Fibroblast of peridontal ligament (primary cell): ENCODE results near the gene ANO4.
A peak's percentile ranks its signal among the peaks of the same experiment; 100 is the strongest.
"Not testable (repeated sequence)": the region's sequence is repeated elsewhere in the genome, so short reads cannot be mapped to it uniquely, and the experiment has no call there.

ENCODE experiments used
- DNase-seq: peaks from one replicate; pipeline ENCODE4 v3.0.0-alpha.2; 2010; ENCODE audit errors: extremely low read depth

ANO4 gene

GRCh38 chr12:100989509-100989908, 194.9 kb downstream of the ANO4 start:
- not testable (repeated sequence) for DNase-seq

GRCh38 chr12:100991102-100991501, 196.5 kb downstream of the ANO4 start:
- no peak for DNase-seq

GRCh38 chr12:100992194-100992593, 197.6 kb downstream of the ANO4 start:
- no peak for DNase-seq

GRCh38 chr12:100993916-100994450, 199.4 kb downstream of the ANO4 start:
- DNase-seq, result no peak

GRCh38 chr12:100995201-100995600, 200.6 kb downstream of the ANO4 start:
- peak; percentile 8 for DNase-seq

- no peak for DNase-seq
Observed at GRCh38 chr12:100995771-100996170, 201.2 kb downstream of the ANO4 start.

- no peak for DNase-seq
Observed at GRCh38 chr12:101001669-101002068, 207.1 kb downstream of the ANO4 start.

GRCh38 chr12:101002696-101003419, 208.3 kb downstream of the ANO4 start:
- no peak for DNase-seq

GRCh38 chr12:101004898-101005297, 210.3 kb downstream of the ANO4 start:
- no peak for DNase-seq

- no peak for DNase-seq
Observed at GRCh38 chr12:101009274-101009673, 214.7 kb downstream of the ANO4 start.

- no peak for DNase-seq
Observed at GRCh38 chr12:101010896-101011295, 216.3 kb downstream of the ANO4 start.

GRCh38 chr12:101013993-101014392, 219.4 kb downstream of the ANO4 start:
- no peak for DNase-seq

- no peak for DNase-seq
Observed at GRCh38 chr12:101015044-101015443, 220.5 kb downstream of the ANO4 start.

GRCh38 chr12:101018540-101018939, 224.0 kb downstream of the ANO4 start:
- peak; percentile 29 for DNase-seq

- DNase-seq, result no peak
Observed at GRCh38 chr12:101019201-101019600, 224.6 kb downstream of the ANO4 start.

GRCh38 chr12:101019667-101020066, 225.1 kb downstream of the ANO4 start:
- DNase-seq, result no peak

GRCh38 chr12:101021442-101021841, 226.9 kb downstream of the ANO4 start:
- DNase-seq, result no peak

GRCh38 chr12:101021911-101022388, 227.4 kb downstream of the ANO4 start:
- peak; percentile 79 for DNase-seq

- no peak for DNase-seq
Observed at GRCh38 chr12:101027200-101027599, 232.6 kb downstream of the ANO4 start.

GRCh38 chr12:101027816-101028215, 233.2 kb downstream of the ANO4 start:
- DNase-seq, result no peak

- no peak for DNase-seq
Observed at GRCh38 chr12:101038289-101038871, 243.8 kb downstream of the ANO4 start.

GRCh38 chr12:101039848-101040531, 245.4 kb downstream of the ANO4 start:
- no peak for DNase-seq

- DNase-seq, result no peak
Observed at GRCh38 chr12:101040936-101041335, 246.4 kb downstream of the ANO4 start.
